Measurements from ENCODE around the gene ENTPD6.
A peak's percentile ranks its signal among the peaks of the same experiment; 100 is the strongest.

The ENTPD6 gene

DNA sequence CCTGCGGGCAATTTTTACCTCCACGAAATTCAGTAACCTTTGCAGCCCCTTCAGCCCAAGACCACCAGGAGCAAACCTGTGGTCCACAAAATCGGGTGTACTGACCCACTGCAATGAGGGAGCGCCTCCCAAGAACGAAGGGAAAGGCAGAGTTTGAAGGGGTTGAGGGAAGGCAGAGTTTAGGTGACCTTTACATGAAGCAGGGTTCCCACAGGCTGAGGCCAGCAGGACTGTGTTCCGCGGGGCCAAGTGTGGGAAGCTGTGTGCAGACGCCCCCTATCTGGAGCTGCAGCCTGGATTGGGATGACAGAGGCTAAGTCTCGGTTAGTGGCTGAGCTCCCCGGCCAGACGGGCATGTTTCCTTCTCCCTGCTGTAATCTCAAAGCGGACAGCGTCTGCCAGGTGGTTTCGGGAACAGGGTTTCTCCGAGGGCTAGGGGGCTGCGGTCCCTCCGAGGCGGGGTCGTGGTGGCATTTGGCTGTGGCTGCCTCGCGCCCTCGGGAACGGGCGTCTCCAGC is 51.5 kb downstream of the ENTPD6 start:
- Mint-ChIP-seq H3K9me3 (peaks cover 8% of the 10 kb centered on the region), H3K36me3 (ENCODE audit: low read depth) (peaks cover 5% of the 10 kb centered on the region), H3K27ac (no peak overlapping the region), H3K4me3 (peak overlapping the region; percentile 90), H3K4me1 (peaks cover 59% of the 10 kb centered on the region), H3K27me3 (ENCODE audit: low read depth, poor library complexity) (peaks cover 24% of the 10 kb centered on the region)
- TF ChIP-seq, protein P1, sequence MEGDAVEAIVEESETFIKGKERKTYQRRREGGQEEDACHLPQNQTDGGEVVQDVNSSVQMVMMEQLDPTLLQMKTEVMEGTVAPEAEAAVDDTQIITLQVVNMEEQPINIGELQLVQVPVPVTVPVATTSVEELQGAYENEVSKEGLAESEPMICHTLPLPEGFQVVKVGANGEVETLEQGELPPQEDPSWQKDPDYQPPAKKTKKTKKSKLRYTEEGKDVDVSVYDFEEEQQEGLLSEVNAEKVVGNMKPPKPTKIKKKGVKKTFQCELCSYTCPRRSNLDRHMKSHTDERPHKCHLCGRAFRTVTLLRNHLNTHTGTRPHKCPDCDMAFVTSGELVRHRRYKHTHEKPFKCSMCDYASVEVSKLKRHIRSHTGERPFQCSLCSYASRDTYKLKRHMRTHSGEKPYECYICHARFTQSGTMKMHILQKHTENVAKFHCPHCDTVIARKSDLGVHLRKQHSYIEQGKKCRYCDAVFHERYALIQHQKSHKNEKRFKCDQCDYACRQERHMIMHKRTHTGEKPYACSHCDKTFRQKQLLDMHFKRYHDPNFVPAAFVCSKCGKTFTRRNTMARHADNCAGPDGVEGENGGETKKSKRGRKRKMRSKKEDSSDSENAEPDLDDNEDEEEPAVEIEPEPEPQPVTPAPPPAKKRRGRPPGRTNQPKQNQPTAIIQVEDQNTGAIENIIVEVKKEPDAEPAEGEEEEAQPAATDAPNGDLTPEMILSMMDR (IDR thresholded peaks at IDR 0.05): no peak
- peak; percentile 52 for DNase-seq

DNA sequence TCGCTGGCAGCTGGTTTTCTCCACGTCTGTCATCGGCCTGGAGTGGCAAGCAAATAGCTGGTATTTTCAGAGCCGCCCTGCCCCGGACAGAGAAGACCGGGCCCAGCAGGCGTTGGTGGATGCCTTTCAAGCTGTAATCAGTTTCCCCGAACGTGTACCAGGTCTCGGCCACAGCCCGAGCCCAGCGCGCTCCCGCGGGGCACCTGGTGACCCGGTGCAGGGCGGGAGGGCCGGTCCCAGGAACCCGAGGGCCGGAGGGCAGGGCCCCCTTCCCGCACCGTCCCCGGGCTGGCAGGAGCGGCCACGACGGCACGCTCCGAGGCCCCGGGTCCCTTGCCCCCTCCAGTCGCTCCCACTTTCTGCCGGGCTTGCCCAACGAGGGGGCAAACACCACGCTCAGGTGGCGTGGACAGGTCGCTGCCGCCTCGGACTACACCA is 52.0 kb downstream of the ENTPD6 start:
- Mint-ChIP-seq H3K27ac (no peak overlapping the region), H3K36me3 (ENCODE audit: low read depth) (peaks cover 9% of the 10 kb centered on the region), H3K27me3 (ENCODE audit: low read depth, poor library complexity) (peaks cover 20% of the 10 kb centered on the region), H3K4me3 (peak overlapping the region; percentile 90), H3K9me3 (peaks cover 8% of the 10 kb centered on the region), H3K4me1 (peaks cover 62% of the 10 kb centered on the region)
- peak; percentile 47 for DNase-seq
- TF ChIP-seq, protein P1 (IDR thresholded peaks at IDR 0.05): no peak

DNA sequence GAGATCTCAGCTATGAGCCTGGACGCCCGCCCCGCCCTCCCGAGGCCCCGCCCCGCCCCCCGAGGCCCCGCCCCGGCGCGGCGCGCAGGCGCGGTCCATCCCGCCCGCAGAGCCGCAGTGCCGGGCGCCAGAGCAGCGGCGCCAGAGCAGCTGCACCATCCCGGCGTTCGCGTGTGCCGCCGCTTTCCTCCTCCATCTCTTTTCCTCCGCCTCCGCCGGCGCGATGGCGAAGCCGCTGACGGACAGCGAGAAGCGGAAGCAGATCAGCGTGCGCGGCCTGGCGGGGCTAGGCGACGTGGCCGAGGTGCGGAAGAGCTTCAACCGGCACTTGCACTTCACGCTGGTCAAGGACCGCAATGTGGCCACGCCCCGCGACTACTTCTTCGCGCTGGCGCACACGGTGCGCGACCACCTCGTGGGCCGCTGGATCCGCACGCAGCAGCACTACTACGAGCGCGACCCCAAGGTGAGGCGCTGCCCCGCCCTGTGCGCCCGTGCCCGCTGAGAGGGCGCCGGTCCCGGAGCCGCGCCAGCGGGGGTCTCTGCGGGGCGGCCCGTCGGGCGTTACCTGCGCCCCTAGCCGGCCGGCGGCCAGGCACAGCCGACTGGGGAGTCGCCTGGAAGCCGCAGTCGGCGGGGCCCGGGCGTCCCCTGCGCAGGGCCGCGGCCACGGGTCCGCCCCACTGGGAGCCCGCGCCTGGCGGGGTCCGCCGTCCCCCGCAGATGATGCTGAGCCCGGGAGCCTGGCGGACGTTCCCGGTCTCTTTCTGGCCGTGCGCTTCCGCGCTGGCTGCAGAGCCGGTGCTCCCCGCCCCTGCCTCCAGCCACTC is 52.7 kb downstream of the ENTPD6 start, which contains the start of gene PYGB:
Gene PYGB, plus strand, starts transcription at position 130 of the 830 bp plus-strand sequence. Its CDS starts 94 bp downstream, at position 224.
- peak within 1 kb of the TSS; percentile 96 for H3K27ac Mint-ChIP-seq
- H3K36me3 Mint-ChIP-seq (ENCODE audit: low read depth): peaks cover 10% of the 10 kb centered on the region
- peaks cover 66% of the 10 kb centered on the region for H3K4me1 Mint-ChIP-seq
- H3K9me3 Mint-ChIP-seq: peaks cover 8% of the 10 kb centered on the region
- TF ChIP-seq, protein P1 (IDR thresholded peaks at IDR 0.05): no peak
- peak; percentile 81 for DNase-seq
- peaks cover 17% of the 10 kb centered on the region for H3K27me3 Mint-ChIP-seq (ENCODE audit: low read depth, poor library complexity)
- peak within 1 kb of the TSS; percentile 98 for H3K4me3 Mint-ChIP-seq

DNA sequence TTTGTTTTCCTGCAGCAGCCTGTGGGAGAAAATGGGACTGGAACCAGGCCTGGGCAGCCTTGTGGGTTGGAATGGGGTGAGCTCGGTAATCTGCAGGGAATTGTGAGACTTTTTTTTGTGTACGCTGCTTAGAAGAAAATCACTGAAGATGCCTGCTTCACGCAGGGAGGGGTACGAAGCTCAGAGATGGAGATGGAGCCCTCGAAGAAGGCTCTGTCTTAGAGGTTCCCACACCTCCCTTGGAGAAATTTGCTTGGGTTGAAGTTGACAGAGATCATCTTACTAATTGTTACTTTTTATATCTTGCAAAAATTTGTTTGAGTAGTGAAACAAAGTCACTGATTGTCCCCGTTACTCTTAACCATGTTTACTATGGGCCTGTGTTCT is 53.3 kb downstream of the ENTPD6 start:
- Mint-ChIP-seq H3K27ac (peak overlapping the region; percentile 90), H3K4me1 (peaks cover 71% of the 10 kb centered on the region), H3K27me3 (ENCODE audit: low read depth, poor library complexity) (peaks cover 13% of the 10 kb centered on the region), H3K36me3 (ENCODE audit: low read depth) (peaks cover 11% of the 10 kb centered on the region), H3K4me3 (peak overlapping the region; percentile 98), H3K9me3 (peaks cover 2% of the 10 kb centered on the region)
- no peak for DNase-seq
- TF ChIP-seq, protein P1 (IDR thresholded peaks at IDR 0.05): no peak

DNA sequence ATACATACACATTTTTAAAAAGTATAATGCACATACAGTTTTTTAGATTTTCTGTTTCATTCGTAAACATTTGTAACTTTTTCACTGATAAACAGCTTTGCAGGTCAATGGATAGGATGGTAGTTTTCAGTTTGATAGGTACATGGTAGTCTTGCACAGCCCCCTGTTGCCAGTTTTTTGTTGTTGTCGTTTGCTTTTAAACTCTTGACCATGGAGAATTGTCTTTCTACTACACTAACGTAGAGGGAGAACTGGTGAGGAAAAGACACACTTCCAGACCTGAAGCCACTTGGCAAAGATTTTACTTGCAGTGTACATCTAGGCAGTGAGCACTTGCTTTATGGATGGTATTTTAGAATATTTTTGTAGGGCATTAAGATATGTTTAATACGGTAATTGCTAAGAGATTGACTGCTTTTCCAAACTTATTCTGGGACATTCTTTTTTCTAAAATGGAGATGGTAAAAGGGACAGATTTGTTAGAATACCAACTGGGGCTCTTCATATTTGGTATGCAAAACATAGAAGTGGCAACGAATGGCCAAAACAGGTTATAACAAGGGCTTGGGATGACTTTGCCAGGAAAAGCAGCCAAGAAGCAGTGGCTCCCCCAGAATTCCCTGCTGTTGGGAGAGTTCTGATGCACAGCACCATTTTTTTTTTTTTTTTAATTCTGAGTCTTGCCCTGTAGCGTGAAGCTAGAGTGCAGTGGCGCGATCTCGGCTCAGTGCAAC is 53.9 kb downstream of the ENTPD6 start:
- peak overlapping the region; percentile 90 for H3K27ac Mint-ChIP-seq
- H3K36me3 Mint-ChIP-seq (ENCODE audit: low read depth): peaks cover 13% of the 10 kb centered on the region
- H3K4me3 Mint-ChIP-seq: peak overlapping the region; percentile 98
- no peaks in the 10 kb centered on the region for H3K9me3 Mint-ChIP-seq
- H3K27me3 Mint-ChIP-seq (ENCODE audit: low read depth, poor library complexity): peaks cover 12% of the 10 kb centered on the region
- DNase-seq: no peak
- TF ChIP-seq, protein P1 (IDR thresholded peaks at IDR 0.05): no peak
- peaks cover 74% of the 10 kb centered on the region for H3K4me1 Mint-ChIP-seq
